NCI-H2081 (cell line): ENCODE measurements around the gene RNASEH2B.

Source experiments
- DNase-seq, 2 experiments: peaks; one replicate each; lab custom pipeline; 2025; lab: John Stamatoyannopoulos, UW

The RNASEH2B gene

GRCh38 chr13:50940509-50940908, 30.9 kb downstream of the RNASEH2B start:
- DNase-seq = peak in 1 of 2 experiments; percentile 3

GRCh38 chr13:50941146-50941545, 31.6 kb downstream of the RNASEH2B start:
- no peak for DNase-seq

- no peak for DNase-seq
These were observed 33.2 kb downstream of the RNASEH2B start for GRCh38 chr13:50942630-50943311.

GRCh38 chr13:50945669-50946068, 36.1 kb downstream of the RNASEH2B start:
- DNase-seq = no peak

- DNase-seq = no peak
These were observed 39.0 kb downstream of the RNASEH2B start for GRCh38 chr13:50948601-50949000.

- DNase-seq = peak in 1 of 2 experiments; percentile 45
These were observed 41.3 kb downstream of the RNASEH2B start for GRCh38 chr13:50950849-50951248.

DNA sequence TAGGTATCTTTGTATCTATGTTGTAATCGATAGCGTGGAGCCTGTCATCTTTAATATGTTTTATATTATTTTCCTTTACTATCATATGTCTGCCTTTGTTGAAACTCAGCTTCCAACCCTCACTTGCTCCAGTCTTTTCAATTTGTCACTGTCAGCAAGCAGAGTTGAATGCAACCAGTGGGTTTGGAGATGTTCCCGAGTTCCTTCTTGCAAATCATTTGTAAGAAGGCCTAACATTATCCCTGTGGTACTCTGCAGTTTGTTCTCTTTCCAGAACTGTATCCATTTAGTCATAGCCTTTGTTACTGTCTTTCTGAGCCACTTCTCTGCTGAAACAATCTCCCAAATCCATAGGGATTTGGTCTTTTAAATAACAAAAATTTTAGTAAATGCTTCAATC, 41.8 kb downstream of the RNASEH2B start:
- DNase-seq = no peak

GRCh38 chr13:50955241-50955640, 45.6 kb downstream of the RNASEH2B start:
- DNase-seq = peak in 1 of 2 experiments; percentile 5

- peak; percentile 39 to 73 for DNase-seq
These were observed 46.2 kb downstream of the RNASEH2B start for GRCh38 chr13:50955798-50956197.

DNA sequence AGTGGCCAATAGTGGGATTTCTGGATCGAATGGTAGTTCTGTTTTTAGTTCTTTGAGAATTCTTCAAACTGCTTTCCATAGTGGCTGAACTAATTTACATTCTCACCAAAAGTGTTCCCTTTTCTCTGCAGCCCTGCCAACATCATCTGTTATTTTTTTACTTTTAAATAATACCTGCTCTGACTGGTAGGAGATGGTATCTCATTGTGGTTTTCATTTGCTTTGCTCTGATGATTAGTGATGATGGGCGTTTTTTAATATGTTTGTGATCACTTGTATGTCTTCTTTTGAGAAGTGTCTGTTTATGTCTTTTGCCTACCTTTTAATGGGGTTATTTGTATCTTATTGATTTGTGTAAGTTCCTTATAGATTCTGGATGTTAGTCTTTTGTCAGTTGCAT, 48.0 kb downstream of the RNASEH2B start:
- DNase-seq = no peak

DNA sequence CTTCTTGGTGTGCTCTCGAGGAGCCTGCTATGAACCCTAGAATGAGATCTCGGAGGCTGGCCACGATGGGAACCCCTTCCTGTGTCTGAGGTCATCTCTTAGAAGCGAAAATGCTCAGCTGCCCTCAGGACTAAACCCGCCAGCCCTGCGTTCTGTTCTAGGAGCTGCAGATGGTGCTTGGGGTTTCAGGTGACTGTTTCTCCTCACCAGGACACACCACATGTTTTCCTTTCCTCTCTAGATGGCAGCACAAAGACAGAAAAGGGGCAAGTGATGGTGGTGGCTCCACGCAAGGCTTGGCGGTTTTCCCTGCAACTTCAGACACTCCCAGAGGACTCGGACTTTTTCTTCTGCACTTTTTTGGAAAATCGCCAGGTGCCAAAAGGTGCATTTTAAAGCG, 60.1 kb downstream of the RNASEH2B start:
- peak in 1 of 2 experiments; percentile 38 for DNase-seq

- no peak for DNase-seq
These were observed 61.4 kb downstream of the RNASEH2B start for GRCh38 chr13:50970956-50971355.

DNA sequence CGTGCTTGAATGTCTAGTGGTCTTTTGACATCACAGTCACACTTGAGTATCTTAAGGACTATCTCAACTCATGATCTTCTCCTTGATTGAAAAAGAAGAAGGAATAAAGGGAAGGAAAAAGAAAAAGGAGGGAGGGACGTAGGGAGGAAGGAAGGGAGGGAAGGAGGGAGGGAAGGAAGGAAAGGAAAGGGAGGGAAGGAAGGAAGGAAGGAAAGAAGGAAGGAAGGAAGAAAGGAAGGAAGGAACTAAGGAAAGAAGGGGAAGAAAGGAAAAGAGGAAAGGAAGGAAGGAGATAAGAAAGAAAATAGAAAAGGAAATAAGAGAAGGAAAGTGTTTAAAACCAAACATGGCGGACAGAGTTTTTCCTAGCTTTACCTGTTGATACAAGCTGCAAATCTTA, 64.7 kb downstream of the RNASEH2B start:
- no peak for DNase-seq

- DNase-seq = no peak
These were observed 69.6 kb downstream of the RNASEH2B start for GRCh38 chr13:50979187-50979586.

- no peak for DNase-seq
These were observed 72.1 kb downstream of the RNASEH2B start for GRCh38 chr13:50981686-50982085.

DNA sequence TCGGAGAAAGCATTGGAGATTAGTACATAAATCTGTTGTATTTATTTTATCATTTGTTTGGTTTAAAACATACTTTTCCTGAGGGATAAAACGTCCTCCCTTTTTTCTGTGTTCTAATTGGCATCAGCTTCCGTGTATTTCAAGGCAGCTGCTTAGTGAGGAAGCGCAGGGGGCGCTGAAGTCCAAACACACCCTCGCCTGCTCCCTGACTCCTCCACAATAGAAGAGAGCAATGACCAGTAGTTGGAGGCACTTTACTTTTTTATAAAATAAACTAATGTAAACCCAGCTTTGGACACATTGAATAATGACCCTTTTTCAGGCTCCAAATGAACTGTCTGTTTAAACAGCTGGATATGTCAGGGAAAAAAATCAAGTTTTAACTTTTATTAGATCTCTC, 79.9 kb downstream of the RNASEH2B start:
- DNase-seq = peak; percentile 62 to 84

DNA sequence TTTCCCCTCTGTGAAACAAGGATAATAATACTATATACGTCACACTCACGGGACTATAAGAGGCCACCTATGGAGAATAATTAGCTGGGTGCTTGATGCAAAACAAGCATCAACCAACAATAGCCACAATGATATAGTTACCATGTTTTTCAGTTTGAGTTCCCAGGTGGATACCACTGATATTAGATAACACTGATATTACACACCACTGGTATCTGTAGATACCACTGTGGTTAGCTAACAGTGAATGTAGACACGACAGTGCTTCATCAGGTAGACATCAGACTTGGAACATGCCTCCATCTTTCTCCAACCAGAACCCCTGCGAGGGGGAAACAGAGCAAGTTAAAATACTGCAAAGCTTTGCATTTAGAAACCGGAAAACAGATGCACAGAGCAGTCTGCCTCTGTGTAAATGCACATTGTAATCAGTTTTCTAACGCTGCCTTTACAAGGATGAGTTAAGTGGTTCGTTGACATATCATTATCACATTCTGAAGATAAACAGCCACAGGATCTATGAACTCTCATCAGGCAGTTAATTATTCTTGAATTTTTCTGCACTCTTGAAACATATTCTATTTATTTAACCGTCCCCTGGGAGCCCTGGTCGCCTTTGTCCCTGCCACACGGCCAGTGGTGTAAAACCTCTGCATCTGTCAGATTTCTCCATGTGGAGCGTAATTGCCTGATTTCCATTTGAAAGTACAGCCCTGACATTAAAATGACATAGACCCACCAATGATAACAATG, 80.7 kb downstream of the RNASEH2B start:
- peak; percentile 76 to 90 for DNase-seq

GRCh38 chr13:50990818-50991506, 81.4 kb downstream of the RNASEH2B start:
- DNase-seq = peak; percentile 52 to 85

- DNase-seq = peak in 1 of 2 experiments; percentile 41
These were observed 82.3 kb downstream of the RNASEH2B start for GRCh38 chr13:50991579-50992521.

- DNase-seq = no peak
These were observed 83.8 kb downstream of the RNASEH2B start for GRCh38 chr13:50993371-50993770.

DNA sequence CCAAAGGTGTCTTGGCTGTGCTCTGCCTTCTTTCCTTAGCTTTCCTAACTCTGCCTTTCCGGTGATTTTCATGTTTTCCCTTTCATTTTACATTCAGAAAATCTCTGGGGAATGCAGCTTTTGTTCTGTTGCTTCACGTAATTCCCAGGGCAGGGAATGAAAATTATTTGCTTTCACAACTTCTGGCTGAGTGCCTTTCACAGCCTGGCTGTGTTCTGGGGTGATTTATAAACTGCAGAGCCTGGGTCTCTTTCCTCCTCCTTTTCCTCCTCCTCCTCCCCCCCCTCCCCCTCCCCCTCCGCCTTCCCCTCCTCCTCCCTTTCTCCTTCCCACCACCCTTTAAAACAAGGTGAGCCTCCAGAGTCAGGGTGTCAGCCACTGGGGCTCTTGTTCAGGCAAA, 84.3 kb downstream of the RNASEH2B start:
- peak; percentile 48 to 51 for DNase-seq

GRCh38 chr13:50994651-50995050, 85.1 kb downstream of the RNASEH2B start:
- DNase-seq = peak in 1 of 2 experiments; percentile 55
